Measurements from ENCODE around the gene CLGN. TPM values are rescaled to one million over a fixed set of nuclear protein-coding genes. Genes with fewer than 3 reads are reported as not detected.

CLGN gene
- polyA plus RNA-seq, 1 donor (not counting 4 experiments of a cell fraction or from before 2014, with no cell fraction given): not detected

DNA sequence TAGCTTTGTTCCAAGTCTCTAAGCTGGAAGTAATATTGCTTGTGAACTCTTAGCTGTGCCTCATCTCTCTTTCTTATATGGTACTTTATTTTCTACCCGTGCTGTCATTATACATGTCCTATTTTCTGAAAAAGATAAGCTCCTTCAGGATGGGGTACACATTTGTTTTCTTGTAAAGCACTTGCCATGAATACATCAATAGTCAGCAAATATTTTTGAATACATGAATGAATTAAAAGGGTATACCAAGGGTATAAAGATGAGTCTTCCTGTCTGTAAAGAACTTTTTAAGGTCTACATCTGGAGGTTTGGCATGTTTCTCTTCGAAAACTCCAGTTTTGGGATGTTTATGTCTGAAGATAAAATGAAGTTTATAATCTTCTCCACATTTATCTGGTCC, 27.3 kb downstream of the CLGN start:
- H3K4me2 ChIP-seq (ENCODE audit: control insufficient read depth, extremely low read depth, insufficient read depth, low read depth, low read length): no peak overlapping the region
- TF ChIP-seq EZH2 (IDR thresholded peaks at IDR 0.05; ENCODE audit: low read length): no peak
- TF ChIP-seq, protein P1, sequence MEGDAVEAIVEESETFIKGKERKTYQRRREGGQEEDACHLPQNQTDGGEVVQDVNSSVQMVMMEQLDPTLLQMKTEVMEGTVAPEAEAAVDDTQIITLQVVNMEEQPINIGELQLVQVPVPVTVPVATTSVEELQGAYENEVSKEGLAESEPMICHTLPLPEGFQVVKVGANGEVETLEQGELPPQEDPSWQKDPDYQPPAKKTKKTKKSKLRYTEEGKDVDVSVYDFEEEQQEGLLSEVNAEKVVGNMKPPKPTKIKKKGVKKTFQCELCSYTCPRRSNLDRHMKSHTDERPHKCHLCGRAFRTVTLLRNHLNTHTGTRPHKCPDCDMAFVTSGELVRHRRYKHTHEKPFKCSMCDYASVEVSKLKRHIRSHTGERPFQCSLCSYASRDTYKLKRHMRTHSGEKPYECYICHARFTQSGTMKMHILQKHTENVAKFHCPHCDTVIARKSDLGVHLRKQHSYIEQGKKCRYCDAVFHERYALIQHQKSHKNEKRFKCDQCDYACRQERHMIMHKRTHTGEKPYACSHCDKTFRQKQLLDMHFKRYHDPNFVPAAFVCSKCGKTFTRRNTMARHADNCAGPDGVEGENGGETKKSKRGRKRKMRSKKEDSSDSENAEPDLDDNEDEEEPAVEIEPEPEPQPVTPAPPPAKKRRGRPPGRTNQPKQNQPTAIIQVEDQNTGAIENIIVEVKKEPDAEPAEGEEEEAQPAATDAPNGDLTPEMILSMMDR (optimal IDR thresholded peaks at IDR 0.05 in 1 of 3, IDR thresholded peaks at IDR 0.05 in 1 of 3, conservative IDR thresholded peaks at IDR 0.05 in 1 of 3; ENCODE audit: extremely low read depth in 1 of 3, insufficient read depth in 2 of 3, low read length in 3 of 3): no peak
- no peaks in the 10 kb centered on the region for H3K9me3 ChIP-seq (ENCODE audit: control insufficient read depth, low read depth, low read length)
- DNase-seq (ENCODE audit: low read depth, low spot score) (no peak), FAIRE-seq (no peak)
- H4K20me1 ChIP-seq (ENCODE audit: control insufficient read depth, extremely low read depth, insufficient read depth, low read length): no peaks in the 10 kb centered on the region
- H3K4me3 ChIP-seq (ENCODE audit: control insufficient read depth in 2 of 3, extremely low read depth in 1 of 3, insufficient read depth in 2 of 3, low read depth in 1 of 3, low read length in 3 of 3): no peak overlapping the region
- H3K9ac ChIP-seq (ENCODE audit: control insufficient read depth, extremely low read depth, insufficient read depth, low read length): no peak overlapping the region
- H3K9me1 ChIP-seq (ENCODE audit: control insufficient read depth, extremely low read depth, insufficient read depth, low read length): no peaks in the 10 kb centered on the region
- no peaks in the 10 kb centered on the region for H3K27me3 ChIP-seq (ENCODE audit: control insufficient read depth, extremely low read depth, insufficient read depth, low read length)
- no peaks in the 10 kb centered on the region for H3K4me1 ChIP-seq (ENCODE audit: control insufficient read depth, extremely low read depth, insufficient read depth, low read length)
- H2AFZ ChIP-seq (ENCODE audit: control insufficient read depth, low read length): no peak overlapping the region
- dilution Hi-C loops (cut with MboI; ENCODE audit: extremely low pct_ligation_motif_present, low sequenced_read_pairs): no loop called here
- no peaks in the 10 kb centered on the region for H3K79me2 ChIP-seq (ENCODE audit: control insufficient read depth, insufficient read depth, low read length)
- H3K36me3 ChIP-seq (ENCODE audit: control insufficient read depth in 2 of 2, extremely low read depth in 1 of 2, insufficient read depth in 2 of 2, low read length in 2 of 2): no peaks in the 10 kb centered on the region
- H3K27ac ChIP-seq (ENCODE audit: control insufficient read depth, insufficient read depth, low read length): no peak overlapping the region

DNA sequence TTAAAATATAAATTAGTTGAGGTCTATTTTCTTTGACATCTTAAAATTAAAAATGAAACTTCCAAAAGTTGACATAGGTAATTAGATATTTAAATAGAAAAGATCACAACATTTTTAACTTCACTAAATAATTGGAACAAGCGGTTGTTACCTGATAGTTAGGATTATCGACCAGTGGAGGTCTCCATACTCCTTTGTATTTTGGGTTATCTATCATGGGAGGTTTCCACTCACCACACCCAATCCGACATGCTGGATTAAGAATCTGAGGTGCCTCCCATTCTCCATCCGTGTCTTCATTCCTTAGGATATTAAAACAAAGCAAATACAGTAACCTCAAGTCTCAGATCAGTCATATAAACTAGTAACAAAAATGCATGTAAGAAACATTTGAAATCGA, 31.8 kb downstream of the CLGN start:
- Histone ChIP-seq H3K4me3 (ENCODE audit: control insufficient read depth in 2 of 3, extremely low read depth in 1 of 3, insufficient read depth in 2 of 3, low read depth in 1 of 3, low read length in 3 of 3) (no peak overlapping the region), H3K27ac (ENCODE audit: control insufficient read depth, insufficient read depth, low read length) (no peak overlapping the region), H3K4me2 (ENCODE audit: control insufficient read depth, extremely low read depth, insufficient read depth, low read depth, low read length) (no peak overlapping the region), H2AFZ (ENCODE audit: control insufficient read depth, low read length) (no peak overlapping the region), H4K20me1 (ENCODE audit: control insufficient read depth, extremely low read depth, insufficient read depth, low read length) (no peaks in the 10 kb centered on the region), H3K79me2 (ENCODE audit: control insufficient read depth, insufficient read depth, low read length) (no peaks in the 10 kb centered on the region), H3K9me3 (ENCODE audit: control insufficient read depth, low read depth, low read length) (no peaks in the 10 kb centered on the region), H3K36me3 (ENCODE audit: control insufficient read depth in 2 of 2, extremely low read depth in 1 of 2, insufficient read depth in 2 of 2, low read length in 2 of 2) (no peaks in the 10 kb centered on the region), H3K27me3 (ENCODE audit: control insufficient read depth, extremely low read depth, insufficient read depth, low read length) (no peaks in the 10 kb centered on the region), H3K4me1 (ENCODE audit: control insufficient read depth, extremely low read depth, insufficient read depth, low read length) (no peaks in the 10 kb centered on the region), H3K9me1 (ENCODE audit: control insufficient read depth, extremely low read depth, insufficient read depth, low read length) (no peaks in the 10 kb centered on the region), H3K9ac (ENCODE audit: control insufficient read depth, extremely low read depth, insufficient read depth, low read length) (no peak overlapping the region)
- TF ChIP-seq, protein P1 (optimal IDR thresholded peaks at IDR 0.05 in 1 of 3, IDR thresholded peaks at IDR 0.05 in 1 of 3, conservative IDR thresholded peaks at IDR 0.05 in 1 of 3; ENCODE audit: extremely low read depth in 1 of 3, insufficient read depth in 2 of 3, low read length in 3 of 3): no peak
- TF ChIP-seq EZH2 (IDR thresholded peaks at IDR 0.05; ENCODE audit: low read length): no peak
- no peak for DNase-seq (ENCODE audit: low read depth, low spot score)
- no peak for FAIRE-seq
- dilution Hi-C loops (cut with MboI; ENCODE audit: extremely low pct_ligation_motif_present, low sequenced_read_pairs): no loop called here
